ENCODE measurements around the gene FBXO17.

GRCh38 chr19:38980583-38981374, 5.2 kb upstream of the FBXO17 start:
- no peak for TF ChIP-seq CTCF (IDR thresholded peaks at IDR 0.05)
- no peak for TF ChIP-seq POLR2A (IDR thresholded peaks at IDR 0.05)
